Measurements from ENCODE around the gene GPHN. TPM values are rescaled to one million over a fixed set of nuclear protein-coding genes. Genes with fewer than 3 reads are reported as not detected.

GPHN gene
- total RNA-seq, 1 donor: 6.5 TPM

DNA sequence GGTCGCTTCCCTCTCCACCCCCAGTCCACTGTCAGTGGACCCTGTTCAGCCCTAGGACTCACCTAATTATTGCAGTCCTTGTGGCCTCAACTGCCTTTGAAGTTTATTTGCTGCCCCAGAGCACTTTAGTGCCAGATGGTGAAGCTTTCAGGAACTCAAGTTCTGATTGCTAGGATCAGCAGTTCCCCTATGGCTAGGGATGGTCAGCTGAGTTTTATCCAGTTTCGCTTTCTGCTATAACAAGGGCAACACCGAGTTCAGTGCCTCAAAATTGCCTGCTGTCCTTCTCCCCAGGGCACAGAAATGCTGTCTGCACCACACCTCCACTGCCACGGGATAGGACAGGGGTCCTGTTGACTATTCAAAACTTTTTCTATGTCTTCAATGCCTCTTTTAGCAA lies 295.0 kb downstream of the GPHN start:
- no peak overlapping the region for H3K4me3 ChIP-seq (ENCODE audit: low read depth, low read length)
- TF ChIP-seq, protein P1, sequence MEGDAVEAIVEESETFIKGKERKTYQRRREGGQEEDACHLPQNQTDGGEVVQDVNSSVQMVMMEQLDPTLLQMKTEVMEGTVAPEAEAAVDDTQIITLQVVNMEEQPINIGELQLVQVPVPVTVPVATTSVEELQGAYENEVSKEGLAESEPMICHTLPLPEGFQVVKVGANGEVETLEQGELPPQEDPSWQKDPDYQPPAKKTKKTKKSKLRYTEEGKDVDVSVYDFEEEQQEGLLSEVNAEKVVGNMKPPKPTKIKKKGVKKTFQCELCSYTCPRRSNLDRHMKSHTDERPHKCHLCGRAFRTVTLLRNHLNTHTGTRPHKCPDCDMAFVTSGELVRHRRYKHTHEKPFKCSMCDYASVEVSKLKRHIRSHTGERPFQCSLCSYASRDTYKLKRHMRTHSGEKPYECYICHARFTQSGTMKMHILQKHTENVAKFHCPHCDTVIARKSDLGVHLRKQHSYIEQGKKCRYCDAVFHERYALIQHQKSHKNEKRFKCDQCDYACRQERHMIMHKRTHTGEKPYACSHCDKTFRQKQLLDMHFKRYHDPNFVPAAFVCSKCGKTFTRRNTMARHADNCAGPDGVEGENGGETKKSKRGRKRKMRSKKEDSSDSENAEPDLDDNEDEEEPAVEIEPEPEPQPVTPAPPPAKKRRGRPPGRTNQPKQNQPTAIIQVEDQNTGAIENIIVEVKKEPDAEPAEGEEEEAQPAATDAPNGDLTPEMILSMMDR (IDR thresholded peaks at IDR 0.05; ENCODE audit: insufficient read depth, low read length): no peak
- no peak for DNase-seq (ENCODE audit: low read depth)

DNA sequence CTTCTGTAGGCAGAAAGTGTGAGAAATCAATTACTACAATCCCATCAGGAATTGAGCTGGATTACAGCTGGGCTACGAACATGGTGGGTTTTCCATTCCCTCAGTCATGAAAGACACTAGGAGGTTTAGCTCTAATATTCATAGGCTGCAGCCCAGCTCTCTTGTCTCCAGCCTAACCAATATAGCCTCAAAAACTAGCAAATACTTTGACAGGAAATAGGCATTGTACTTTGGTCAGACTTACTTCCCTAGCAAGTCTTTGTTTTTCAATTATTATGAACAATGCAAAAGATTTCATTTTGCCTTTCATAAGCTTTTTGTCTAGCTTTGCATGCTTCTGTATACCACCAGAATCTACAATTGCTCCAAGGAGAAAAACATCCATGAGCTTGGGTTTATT lies 296.2 kb downstream of the GPHN start:
- TF ChIP-seq, protein P1 (IDR thresholded peaks at IDR 0.05; ENCODE audit: insufficient read depth, low read length): no peak
- DNase-seq (ENCODE audit: low read depth): peak; percentile 1
- H3K4me3 ChIP-seq (ENCODE audit: low read depth, low read length): no peak overlapping the region

DNA sequence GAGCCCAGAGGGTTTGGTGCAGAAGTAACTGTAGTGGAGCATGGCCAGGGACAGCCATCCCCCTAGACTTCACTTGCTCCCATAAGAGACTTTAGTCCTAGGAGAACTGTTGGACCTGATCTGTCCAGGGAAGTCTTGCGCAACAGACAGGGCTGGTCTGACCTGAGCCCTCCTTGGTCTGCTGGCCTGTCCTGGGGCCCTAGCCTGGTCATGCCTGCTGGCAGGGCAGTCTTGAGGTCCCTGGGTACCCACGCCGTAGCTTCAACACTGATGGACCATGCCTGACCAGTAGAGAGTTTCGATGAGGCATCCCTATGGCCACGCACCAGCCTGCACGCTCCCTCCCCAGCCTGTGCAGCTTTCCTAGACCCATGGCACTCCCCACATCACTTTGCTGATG lies 305.7 kb downstream of the GPHN start:
- TF ChIP-seq, protein P1 (IDR thresholded peaks at IDR 0.05; ENCODE audit: insufficient read depth, low read length): no peak
- DNase-seq (ENCODE audit: low read depth): no peak
- H3K4me3 ChIP-seq (ENCODE audit: low read depth, low read length): no peak overlapping the region

DNA sequence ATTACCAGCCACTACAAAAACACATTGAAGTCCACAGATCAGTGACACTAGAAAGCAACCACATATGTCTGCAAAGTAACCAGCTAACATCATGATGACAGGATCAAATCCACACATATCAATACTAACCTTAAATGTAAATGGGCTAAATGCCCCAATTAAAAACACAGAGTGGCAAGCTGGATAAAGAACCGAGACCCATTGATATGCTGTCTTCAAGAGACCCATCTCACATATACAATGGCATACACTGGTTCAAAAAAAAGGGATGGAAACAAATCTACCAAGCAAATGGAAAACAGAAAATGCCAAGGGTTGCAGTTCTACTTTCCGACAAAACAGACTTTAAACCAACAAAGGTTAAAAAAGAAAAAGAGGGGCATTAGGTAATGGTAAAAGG lies 307.7 kb downstream of the GPHN start:
- TF ChIP-seq, protein P1 (IDR thresholded peaks at IDR 0.05; ENCODE audit: insufficient read depth, low read length): no peak

DNA sequence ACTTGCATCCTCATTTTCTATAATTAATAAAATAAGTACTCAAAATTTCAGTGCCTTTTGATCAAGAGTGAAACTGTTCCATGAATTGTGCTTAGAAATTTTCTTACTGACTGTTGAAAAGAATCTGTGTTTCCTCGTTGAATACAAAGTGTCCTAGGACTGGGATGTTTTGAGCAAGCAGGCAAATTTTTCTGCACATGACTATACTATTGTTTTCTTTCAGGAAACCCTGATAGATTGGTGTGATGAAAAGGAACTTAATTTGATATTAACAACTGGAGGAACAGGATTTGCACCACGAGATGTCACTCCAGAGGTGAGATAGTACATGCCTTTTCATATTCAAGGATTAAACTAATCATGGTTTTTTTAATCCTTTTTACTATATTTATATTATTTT lies 316.3 kb downstream of the GPHN start:
- H3K4me3 ChIP-seq (ENCODE audit: low read depth, low read length): no peak overlapping the region
- TF ChIP-seq, protein P1 (IDR thresholded peaks at IDR 0.05; ENCODE audit: insufficient read depth, low read length): no peak
- DNase-seq (ENCODE audit: low read depth): no peak

More for the DNA sequence above, 307.7 kb downstream of the GPHN start:
- no peak overlapping the region for H3K4me3 ChIP-seq (ENCODE audit: low read depth, low read length)
- DNase-seq (ENCODE audit: low read depth): no peak

DNA sequence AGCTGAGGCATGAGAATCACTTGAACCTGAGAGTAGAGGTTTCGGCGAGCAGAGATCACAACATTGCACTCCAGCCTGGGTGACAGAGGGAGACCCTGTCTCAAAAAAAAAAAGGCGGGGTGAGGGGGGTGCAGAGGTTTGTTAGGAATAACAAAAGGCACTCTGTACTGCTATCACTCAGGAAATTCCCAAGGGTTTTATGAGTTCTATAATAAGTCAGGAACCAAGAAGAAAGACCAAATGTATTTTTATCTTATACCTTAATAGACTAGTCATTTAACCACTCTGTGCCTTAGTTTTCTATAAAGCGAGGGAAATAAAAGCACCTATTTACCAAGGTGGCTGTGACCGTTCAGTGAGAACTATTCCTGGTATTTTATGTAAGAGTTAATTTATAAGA lies 319.2 kb downstream of the GPHN start:
- no peak overlapping the region for H3K4me3 ChIP-seq (ENCODE audit: low read depth, low read length)
- no peak for DNase-seq (ENCODE audit: low read depth)
- TF ChIP-seq, protein P1 (IDR thresholded peaks at IDR 0.05; ENCODE audit: insufficient read depth, low read length): no peak

DNA sequence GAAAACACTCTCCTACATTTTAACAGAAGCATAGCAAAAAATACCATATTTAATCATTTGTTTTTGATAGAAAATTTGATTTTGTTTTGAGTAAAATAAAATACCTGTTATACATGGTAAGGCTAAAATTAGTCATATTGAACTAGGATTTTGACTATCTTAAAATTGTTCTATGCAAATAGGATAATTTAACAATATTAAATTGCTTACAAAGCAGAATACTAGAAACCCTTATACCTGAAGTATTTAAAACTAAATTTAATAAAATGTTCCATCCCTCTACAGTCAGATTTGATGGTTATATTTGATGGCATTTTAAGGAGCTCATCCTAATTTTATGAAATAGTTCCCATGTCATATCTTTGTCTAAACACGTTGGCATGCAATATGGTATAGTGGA lies 323.2 kb downstream of the GPHN start:
- TF ChIP-seq, protein P1 (IDR thresholded peaks at IDR 0.05; ENCODE audit: insufficient read depth, low read length): no peak
- H3K4me3 ChIP-seq (ENCODE audit: low read depth, low read length): no peak overlapping the region
- no peak for DNase-seq (ENCODE audit: low read depth)

Measured in fibroblast of the aortic adventitia (primary cell).